Stimulated activated naive CD4-positive, alpha-beta T cell (primary cell): ENCODE data around the gene FAM241B.

Experiments
- DNase-seq, 6 experiments: peaks; one replicate each; lab custom pipeline; 2025; lab: John Stamatoyannopoulos, UW

FAM241B gene

GRCh38 chr10:69629897-69630650, at the start of gene FAM241B:
TSS of gene FAM241B (plus strand) at chr10:69630247. CDS start at chr10:69631744, 1,497 bp downstream.
- DNase-seq: peak; percentile 63 to 83 (median 70)

GRCh38 chr10:69580435-69580834, 49.6 kb upstream of the FAM241B start:
- no peak for DNase-seq

GRCh38 chr10:69583106-69583505, 46.9 kb upstream of the FAM241B start:
- no peak for DNase-seq

- DNase-seq: no peak
These were observed 45.4 kb upstream of the FAM241B start for GRCh38 chr10:69584624-69585023.

GRCh38 chr10:69588358-69588757, 41.7 kb upstream of the FAM241B start:
- DNase-seq: no peak

GRCh38 chr10:69600761-69601330, 29.2 kb upstream of the FAM241B start:
- DNase-seq: no peak

- no peak for DNase-seq
These were observed 21.0 kb upstream of the FAM241B start for GRCh38 chr10:69609077-69609476.

- no peak for DNase-seq
These were observed 17.3 kb upstream of the FAM241B start for GRCh38 chr10:69612760-69613159.

GRCh38 chr10:69614130-69614529, 15.9 kb upstream of the FAM241B start:
- DNase-seq: no peak

GRCh38 chr10:69616358-69616757, 13.7 kb upstream of the FAM241B start:
- DNase-seq: no peak

GRCh38 chr10:69618746-69619145, 11.3 kb upstream of the FAM241B start:
- no peak for DNase-seq

GRCh38 chr10:69619626-69620025, 10.4 kb upstream of the FAM241B start:
- DNase-seq: no peak

GRCh38 chr10:69620625-69621024, 9.4 kb upstream of the FAM241B start:
- DNase-seq: peak in 1 of 6 experiments; percentile 25

- DNase-seq: peak in 3 of 6 experiments; percentile 63 to 72 (median 70)
These were observed 5.7 kb upstream of the FAM241B start for GRCh38 chr10:69624245-69624786.

GRCh38 chr10:69626826-69627225, 3.2 kb upstream of the FAM241B start:
- DNase-seq: no peak

- no peak for DNase-seq
These were observed 1.2 kb upstream of the FAM241B start for GRCh38 chr10:69628891-69629290.

- DNase-seq: no peak
These were observed 539 bp upstream of the FAM241B start for GRCh38 chr10:69629519-69629896.

GRCh38 chr10:69630651-69631400, 779 bp downstream of the FAM241B start:
- no peak for DNase-seq

GRCh38 chr10:69631566-69631965, 1.5 kb downstream of the FAM241B start:
- no peak for DNase-seq

- DNase-seq: no peak
These were observed 2.6 kb downstream of the FAM241B start for GRCh38 chr10:69632516-69633199.

GRCh38 chr10:69633673-69634635, 3.9 kb downstream of the FAM241B start:
- no peak for DNase-seq
